HG03457 (cell line): ENCODE data around the gene PRRT4.

Experiments
- ATAC-seq: cut with Tn5 transposase; IDR thresholded peaks from one replicate; pipeline ENCODE4 v1.9.1; 2021; ENCODE audit warnings: moderate number of reproducible peaks; ENCODE audit not compliant: unreplicated experiment

Gene PRRT4

DNA sequence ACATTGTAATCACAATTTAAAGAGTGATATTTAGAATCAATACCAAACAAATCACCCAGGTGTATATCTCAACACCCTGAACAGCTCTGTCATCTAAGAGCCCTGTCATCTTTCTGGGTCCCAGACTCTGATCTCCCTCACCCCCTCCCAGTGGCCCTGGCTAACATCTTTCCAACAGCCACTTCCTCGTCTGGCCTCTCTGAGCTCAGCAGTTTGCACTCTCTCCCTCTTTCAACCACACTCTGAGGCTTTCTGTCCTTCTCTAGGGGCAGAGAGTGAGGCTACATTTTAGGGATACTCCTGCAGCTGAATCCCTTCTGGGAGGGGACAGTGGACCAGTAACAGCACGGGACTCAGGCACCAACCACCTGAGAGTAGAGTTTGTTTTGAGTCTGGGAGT lies 17.1 kb upstream of the PRRT4 start:
- ATAC-seq: no peak

DNA sequence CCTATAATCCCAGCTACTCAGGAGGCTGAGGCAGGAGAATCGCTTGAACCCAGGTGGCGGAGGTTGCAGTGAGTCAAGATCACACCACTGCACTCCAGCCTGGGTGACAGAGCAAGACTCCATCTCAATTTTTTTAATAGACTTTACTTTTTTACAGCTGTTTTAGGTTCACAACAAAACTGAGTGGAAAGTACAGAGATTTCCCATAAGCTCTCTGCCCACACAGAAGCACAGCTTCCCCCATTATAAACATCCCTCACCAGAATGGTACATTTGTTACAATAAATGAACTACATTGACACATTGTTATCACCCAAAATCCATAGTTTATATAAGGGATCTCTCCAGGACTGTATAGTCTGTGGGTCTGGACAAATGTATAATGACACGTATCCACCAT lies 14.6 kb upstream of the PRRT4 start:
- ATAC-seq: no peak

GRCh38 chr7:128374041-128374440 lies 12.6 kb upstream of the PRRT4 start:
- ATAC-seq: no peak

DNA sequence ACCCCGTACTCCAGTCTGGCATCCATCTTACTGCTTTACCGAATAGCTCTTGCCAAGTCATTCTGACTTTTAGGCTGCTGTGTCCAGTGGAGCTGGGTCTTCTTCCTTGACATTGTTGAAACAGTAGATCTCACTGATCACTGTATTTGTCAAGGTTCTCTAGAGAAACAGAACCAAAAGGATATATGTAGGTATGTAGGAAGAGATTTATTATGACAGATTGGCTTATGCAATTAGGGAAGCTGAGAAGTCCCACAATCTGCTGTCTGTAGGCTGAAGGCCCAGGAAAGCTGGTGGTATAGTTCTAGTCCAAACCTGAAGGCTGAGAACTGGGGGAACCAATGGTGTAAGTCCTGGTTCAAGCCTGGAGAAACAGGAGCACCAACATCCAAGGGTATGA lies 12.1 kb upstream of the PRRT4 start:
- no peak for ATAC-seq

- no peak for ATAC-seq
Observed at GRCh38 chr7:128370491-128370890, 9.0 kb upstream of the PRRT4 start.

- no peak for ATAC-seq
Observed at GRCh38 chr7:128366986-128367385, 5.5 kb upstream of the PRRT4 start.

GRCh38 chr7:128366300-128366699 lies 4.8 kb upstream of the PRRT4 start:
- ATAC-seq: no peak

DNA sequence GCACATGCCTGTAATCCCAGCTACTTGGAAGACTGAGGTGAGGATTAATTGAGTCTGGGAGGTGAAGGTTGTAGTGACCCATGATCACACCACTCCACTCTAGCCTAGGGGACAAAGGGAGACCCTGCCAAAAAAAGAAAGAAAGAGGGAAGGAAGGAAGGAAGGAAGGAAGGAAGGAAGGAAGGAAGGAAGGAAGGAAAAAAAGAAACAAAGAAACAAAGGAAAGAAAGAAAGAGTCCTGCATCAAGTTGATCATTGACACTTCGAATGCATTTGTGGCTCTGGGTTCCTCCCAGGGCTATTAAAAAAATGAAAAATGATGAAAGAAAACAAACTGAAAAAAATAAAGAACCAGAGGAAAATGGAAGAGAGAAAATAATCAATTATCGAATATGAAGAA lies 3.9 kb upstream of the PRRT4 start:
- no peak for ATAC-seq

GRCh38 chr7:128364166-128364870 lies 2.8 kb upstream of the PRRT4 start:
- no peak for ATAC-seq

GRCh38 chr7:128363261-128363721 lies 1.8 kb upstream of the PRRT4 start:
- no peak for ATAC-seq

DNA sequence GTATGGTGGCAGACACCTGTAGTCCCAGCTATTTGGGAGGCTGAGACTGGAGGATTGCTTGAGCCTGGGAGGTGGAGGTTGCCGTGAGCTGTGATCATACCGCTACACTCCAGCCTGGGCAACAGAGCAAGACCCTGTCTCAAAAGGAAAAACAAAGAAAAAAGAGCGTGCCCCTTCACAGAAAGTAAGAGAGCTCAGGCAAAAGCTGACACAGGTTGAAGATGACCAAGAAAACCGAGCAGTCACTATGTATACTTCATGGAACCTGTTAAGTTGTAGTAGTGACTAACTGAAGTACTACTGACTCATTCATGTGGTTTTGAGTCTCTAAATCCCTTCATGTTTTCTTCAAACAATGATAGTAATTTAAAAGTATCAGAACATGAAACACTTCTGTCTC lies 1.2 kb upstream of the PRRT4 start:
- ATAC-seq: no peak

- no peak for ATAC-seq
Observed at GRCh38 chr7:128360359-128360678, 1.2 kb downstream of the PRRT4 start.

DNA sequence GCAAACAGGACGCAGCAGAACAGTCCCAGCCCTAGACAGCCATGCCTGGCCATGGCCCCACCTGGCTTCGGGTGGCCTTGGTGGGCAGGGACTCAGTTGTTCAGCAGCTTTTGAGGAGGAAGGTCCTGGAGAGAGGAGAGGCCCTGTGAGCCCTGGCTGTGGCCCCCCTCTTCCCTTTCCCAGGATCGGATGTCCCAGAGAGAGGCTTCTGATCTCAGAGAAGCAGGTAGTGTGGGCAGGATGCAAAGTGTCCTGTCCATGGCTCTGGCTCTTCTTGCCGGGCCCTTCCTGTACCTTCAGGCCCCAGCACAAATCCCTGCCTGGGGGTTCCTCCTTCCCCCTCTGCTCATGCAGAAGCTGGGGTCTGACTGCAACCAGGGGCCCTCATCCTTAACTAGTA lies 1.6 kb downstream of the PRRT4 start:
- no peak for ATAC-seq

- no peak for ATAC-seq
Observed at GRCh38 chr7:128359336-128359735, 2.2 kb downstream of the PRRT4 start.

GRCh38 chr7:128358233-128358632 lies 3.3 kb downstream of the PRRT4 start:
- ATAC-seq: no peak

DNA sequence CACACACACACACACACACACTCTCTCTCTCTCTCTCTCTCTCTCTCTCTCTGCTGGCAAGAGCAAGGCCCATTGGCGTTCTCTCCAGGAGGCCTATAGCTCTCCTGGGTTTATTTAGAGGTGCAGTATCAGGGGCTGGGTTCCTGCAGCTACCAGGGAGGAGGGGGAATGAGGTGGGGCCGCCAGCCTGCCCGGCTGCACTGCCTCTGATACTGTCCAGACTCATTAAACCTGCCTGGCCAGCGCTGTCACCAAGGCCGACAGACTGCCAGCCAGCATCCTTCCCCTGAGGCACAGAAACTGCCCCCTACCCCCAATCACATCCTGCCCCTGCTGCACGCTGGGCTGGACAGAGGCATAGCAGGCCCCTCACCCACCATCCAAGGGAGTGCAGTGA lies 4.3 kb downstream of the PRRT4 start:
- no peak for ATAC-seq

DNA sequence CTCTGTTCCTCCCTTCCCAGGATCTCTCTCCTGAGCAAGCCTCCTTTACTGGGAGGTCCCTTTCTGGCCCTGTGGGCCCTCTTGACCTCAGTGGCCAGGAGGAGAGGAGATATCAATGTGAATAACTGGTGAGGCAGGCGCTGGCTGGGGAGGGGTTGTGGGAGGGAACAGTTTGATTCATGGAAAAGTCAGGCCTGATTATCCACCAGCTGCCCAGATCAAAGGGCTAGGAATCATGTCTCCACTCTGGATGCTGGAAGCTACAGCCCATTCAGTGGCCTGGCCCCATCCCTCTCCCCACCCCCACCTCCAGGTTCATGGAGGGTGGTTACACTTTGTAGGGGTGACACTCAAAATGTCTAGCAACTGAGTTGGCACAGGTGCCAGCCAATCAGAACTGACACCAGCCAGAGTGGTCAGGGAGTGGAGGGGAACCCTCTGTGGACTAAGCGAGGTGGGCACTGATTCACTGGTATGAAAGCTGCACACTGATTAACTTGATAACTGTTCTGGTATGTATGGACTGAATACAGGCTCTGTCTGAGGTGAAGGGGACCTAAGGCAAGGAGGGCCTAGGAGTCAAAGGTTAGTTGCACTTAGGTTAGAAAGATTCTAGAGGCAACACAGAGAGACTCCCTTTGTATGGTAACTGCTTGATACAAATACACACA lies 4.8 kb downstream of the PRRT4 start:
- no peak for ATAC-seq

DNA sequence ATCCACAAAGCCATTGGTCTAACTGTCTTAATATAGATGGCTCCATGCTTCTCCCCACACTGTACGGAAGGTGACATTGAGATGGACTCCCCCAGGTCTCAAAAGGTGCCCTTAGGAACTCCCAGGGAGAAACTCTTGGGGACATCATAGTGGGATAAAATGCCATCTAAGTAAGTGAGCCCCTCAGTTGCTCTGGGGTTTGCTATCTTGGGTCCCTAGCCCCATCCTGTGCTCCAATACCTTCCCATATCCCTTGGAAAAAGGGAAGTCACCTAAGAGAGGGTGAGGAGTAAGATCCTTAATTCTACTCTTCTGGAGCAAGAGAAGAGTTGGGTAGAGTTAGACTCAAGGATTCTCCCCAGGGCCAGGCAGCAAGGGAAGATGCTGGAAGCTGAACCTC lies 7.9 kb downstream of the PRRT4 start:
- ATAC-seq: no peak

- no peak for ATAC-seq
Observed at GRCh38 chr7:128353189-128353588, 8.3 kb downstream of the PRRT4 start.

DNA sequence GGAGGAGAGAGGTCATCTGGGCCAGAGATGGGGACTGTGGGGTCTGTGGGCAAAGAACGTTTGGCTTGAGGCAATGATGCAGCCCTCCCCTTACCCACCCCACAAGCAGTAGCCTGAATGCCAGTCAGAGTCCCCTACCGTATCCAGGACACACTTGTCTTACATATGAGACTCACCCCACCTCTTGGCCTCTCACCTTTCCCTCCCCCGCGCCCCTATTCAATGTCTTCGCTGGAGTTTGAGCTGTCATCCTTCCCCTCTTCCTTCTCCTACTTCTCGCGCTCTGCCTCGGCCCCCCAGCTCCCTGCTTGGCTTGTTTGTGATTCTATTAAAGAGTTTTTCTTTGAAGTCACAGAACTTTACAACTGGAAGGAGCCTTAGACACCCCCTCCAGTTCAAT lies 8.9 kb downstream of the PRRT4 start:
- no peak for ATAC-seq

DNA sequence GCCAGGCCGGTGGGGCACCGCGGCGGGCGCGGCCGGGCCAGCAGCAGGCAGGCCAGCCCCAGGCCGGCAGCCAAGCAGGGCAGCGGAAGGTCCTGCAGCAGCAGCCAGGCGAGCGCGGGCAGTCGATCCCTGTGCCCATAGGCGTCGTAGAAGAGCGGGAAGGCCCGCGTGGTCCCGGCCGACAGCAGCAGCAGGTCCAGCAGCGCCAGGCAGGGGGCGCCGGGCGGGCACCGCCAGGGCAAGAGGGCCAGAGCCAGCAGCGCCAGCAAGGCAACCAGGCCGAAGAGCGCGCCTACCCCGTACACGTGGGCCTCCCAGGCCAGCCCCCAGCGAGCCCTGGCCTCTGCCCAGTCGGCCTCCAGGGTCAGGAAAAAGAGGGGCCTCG lies 9.3 kb downstream of the PRRT4 start:
- no peak for ATAC-seq

GRCh38 chr7:128351296-128352152 lies 10.0 kb downstream of the PRRT4 start:
- no peak for ATAC-seq
